Sigmoid colon (tissue), 4 donors: ENCODE results near the gene SCAMP1.

Experiments used
- CTCF ChIP-seq, 4 experiments: fragments of 450-650 bp in 3 of 4; fragments of 200-600 bp in 1 of 4; IDR thresholded peaks; one replicate each; pipeline ENCODE4 v1.5.1; 2016 to 2019; ENCODE audit warnings: antibody characterized with exemption in 4 of 4, mild to moderate bottlenecking in 3 of 4, moderate library complexity in 2 of 4
- POLR2AphosphoS5 ChIP-seq, 4 donors: sonication (generic); formaldehyde crosslinking; IDR thresholded peaks; one replicate each; pipeline ENCODE4 v1.6.1; 2017; ENCODE audit warnings: antibody characterized with exemption in 4 of 4

- TF ChIP-seq POLR2AphosphoS5 (IDR thresholded peaks at IDR 0.05) (no peak), CTCF (IDR thresholded peaks at IDR 0.05) (no peak)
Measured at GRCh38 chr5:78364005-78364404, 3.6 kb downstream of the SCAMP1 start.
